H1 (cell line): Measurements from ENCODE around the gene OR2T11. TPM values are rescaled to one million over a fixed set of nuclear protein-coding genes. Genes with fewer than 3 reads are reported as not detected.

Experiments used
- CTCF ChIA-PET: fragments of 300-600 bp; sonication (Branson Sonifier 250); formaldehyde crosslinking; loops from one replicate; lab custom pipeline; 2021; ENCODE audit not compliant: partially characterized antibody; lab: Charles Lee
- POLR2A ChIA-PET: fragments of 300-600 bp; sonication (Branson Sonifier 250); formaldehyde crosslinking; loops from one replicate; lab custom pipeline; 2021; ENCODE audit warnings: inconsistent platforms; ENCODE audit not compliant: partially characterized antibody; lab: Charles Lee
- DNase-seq, 2 experiments: peaks; one replicate each; pipeline versions ENCODE4 v3.0.0 to v3.0.0-alpha.2; 2010 to 2022; ENCODE audit warnings: low spot score in 2 of 2, low read depth in 1 of 2, mixed read lengths in 1 of 2
- FAIRE-seq: peaks from 2 replicates; lab custom pipeline; 2011; peaks lifted over from hg19 to GRCh38; lab: Jason Lieb, UNC
- H2AFZ ChIP-seq: 2 replicates; pipeline ENCODE4 v1.8.1; 2012; ENCODE audit warnings: low read length, inconsistent platforms
- H2AK5ac ChIP-seq: 2 replicates; pipeline ENCODE4 v1.6.1; 2013; ENCODE audit warnings: low read depth, low read length
- H2BK120ac ChIP-seq: replicated peaks from 2 replicates; pipeline ENCODE3; 2013; ENCODE audit warnings: low read depth, low read length, inconsistent platforms
- H2BK12ac ChIP-seq: 2 replicates; pipeline ENCODE4 v1.6.1; 2013; ENCODE audit warnings: low read depth, low read length
- H2BK15ac ChIP-seq: 2 replicates; pipeline ENCODE4 v1.6.1; 2013; ENCODE audit warnings: low read length
- H2BK20ac ChIP-seq: 2 replicates; pipeline ENCODE4 v1.6.1; 2013; ENCODE audit warnings: low read length
- H2BK5ac ChIP-seq: 2 replicates; pipeline ENCODE4 v1.6.1; 2013; ENCODE audit warnings: low read depth, low read length
- H3K14ac ChIP-seq: 2 replicates; pipeline ENCODE4 v1.6.1; 2013; ENCODE audit warnings: inconsistent platforms; ENCODE audit not compliant: insufficient read length
- H3K18ac ChIP-seq: 2 replicates; pipeline ENCODE4 v1.6.1; 2013; ENCODE audit warnings: low read length; ENCODE audit errors: extremely low read depth
- H3K23ac ChIP-seq: 2 replicates; pipeline ENCODE4 v1.6.1; 2013; ENCODE audit warnings: inconsistent platforms; ENCODE audit not compliant: insufficient read length
- H3K23me2 ChIP-seq: 2 replicates; pipeline ENCODE4 v1.6.1; 2013; ENCODE audit warnings: low read depth, low read length
- H3K27ac ChIP-seq: 2 replicates; pipeline ENCODE4 v1.6.1; 2011; ENCODE audit warnings: low read depth, low read length, inconsistent platforms
- H3K27me3 ChIP-seq, 4 experiments: replicated peaks in 1 of 4; 1 replicate in 1 of 4; 2 replicates in 3 of 4; pipeline versions ENCODE4 v1.6.1 to v1.8.1; 2011 to 2013; ENCODE audit warnings: low read length in 3 of 4, mild to moderate bottlenecking in 3 of 4, inconsistent platforms in 2 of 4, mixed read lengths in 2 of 4, moderate library complexity in 1 of 4; ENCODE audit not compliant: control insufficient read depth in 3 of 4, insufficient read depth in 3 of 4; ENCODE audit errors: extremely low read depth in 1 of 4
- H3K36me3 ChIP-seq, 4 experiments: 2 replicates each; pipeline versions ENCODE4 v1.6.1 to v1.8.1; 2011 to 2013; ENCODE audit warnings: mild to moderate bottlenecking in 4 of 4, low read length in 3 of 4, moderate library complexity in 2 of 4, control low read depth in 1 of 4, inconsistent platforms in 1 of 4; ENCODE audit not compliant: insufficient read depth in 4 of 4, control insufficient read depth in 2 of 4
- H3K4ac ChIP-seq: replicated peaks from 2 replicates; pipeline ENCODE3; 2013; ENCODE audit warnings: low read length, low read depth, mixed read lengths, inconsistent platforms; ENCODE audit not compliant: insufficient read length
- H3K4me1 ChIP-seq, 4 experiments: replicated peaks in 1 of 4; 1 replicate in 1 of 4; 2 replicates in 3 of 4; pipeline versions ENCODE4 v1.6.1 to v1.8.1; 2011 to 2013; ENCODE audit warnings: low read length in 3 of 4, inconsistent platforms in 2 of 4, mixed read lengths in 1 of 4; ENCODE audit not compliant: insufficient read depth in 4 of 4, control insufficient read depth in 3 of 4
- H3K4me2 ChIP-seq, 2 experiments: 2 replicates each; pipeline versions ENCODE4 v1.6.1 to v1.8.1; 2011 to 2013; ENCODE audit warnings: low read depth in 2 of 2, low read length in 2 of 2, control low read depth in 1 of 2, inconsistent platforms in 1 of 2, mild to moderate bottlenecking in 1 of 2; ENCODE audit not compliant: insufficient read depth in 1 of 2
- H3K4me3 ChIP-seq, 4 experiments: fragments of 200-600, 300-600 bp in 1 of 4; sonication (generic), shearing (Covaris generic), sonication (Bioruptor Twin) in 1 of 4; 2 replicates each; pipeline versions ENCODE4 v1.5.1 to v1.8.1; 2011 to 2016; ENCODE audit warnings: low read length in 4 of 4, low read depth in 3 of 4, control low read depth in 2 of 4, inconsistent platforms in 2 of 4, mild to moderate bottlenecking in 2 of 4, mixed read lengths in 1 of 4, moderate library complexity in 1 of 4; ENCODE audit not compliant: insufficient read depth in 2 of 4; ENCODE audit errors: extremely low read depth in 1 of 4
- H3K56ac ChIP-seq: replicated peaks from 2 replicates; pipeline ENCODE3; 2013; ENCODE audit warnings: low read depth, mild to moderate bottlenecking, mixed read lengths, low read length, inconsistent platforms; ENCODE audit not compliant: insufficient read length
- H3K79me1 ChIP-seq: 2 replicates; pipeline ENCODE4 v1.6.1; 2013; ENCODE audit warnings: low read depth, low read length, control low read depth
- H3K79me2 ChIP-seq, 2 experiments: 2 replicates each; pipeline versions ENCODE4 v1.6.1 to v1.8.1; 2012 to 2013; ENCODE audit warnings: low read length in 2 of 2, mild to moderate bottlenecking in 2 of 2, inconsistent platforms in 1 of 2; ENCODE audit not compliant: insufficient read depth in 2 of 2, control insufficient read depth in 1 of 2
- H3K9ac ChIP-seq, 4 experiments: replicated peaks in 1 of 4; 1 replicate in 1 of 4; 2 replicates in 3 of 4; pipeline versions ENCODE4 v1.6.1 to v1.8.1; 2011 to 2013; ENCODE audit warnings: low read depth in 3 of 4, low read length in 3 of 4, control low read depth in 2 of 4, mild to moderate bottlenecking in 2 of 4, moderate library complexity in 2 of 4, inconsistent platforms in 1 of 4; ENCODE audit errors: extremely low read depth in 1 of 4
- H3K9me3 ChIP-seq, 2 experiments: 2 replicates each; pipeline versions ENCODE4 v1.6.1 to v1.8.1; 2012 to 2013; ENCODE audit warnings: mild to moderate bottlenecking in 2 of 2, moderate library complexity in 2 of 2, control low read depth in 1 of 2, inconsistent platforms in 1 of 2, low read depth in 1 of 2, low read length in 1 of 2, mixed read lengths in 1 of 2; ENCODE audit not compliant: insufficient read depth in 2 of 2
- H4K20me1 ChIP-seq, 2 experiments: replicated peaks in 1 of 2; 2 replicates each; pipeline versions ENCODE3 to v1.8.1; 2011 to 2013; ENCODE audit warnings: inconsistent platforms in 2 of 2, low read length in 2 of 2, mild to moderate bottlenecking in 1 of 2; ENCODE audit not compliant: insufficient read depth in 2 of 2, control insufficient read depth in 1 of 2
- H4K5ac ChIP-seq: 2 replicates; pipeline ENCODE4 v1.6.1; 2013; ENCODE audit warnings: low read length, low read depth, mixed read lengths, inconsistent platforms; ENCODE audit not compliant: insufficient read length
- H4K8ac ChIP-seq: 2 replicates; pipeline ENCODE4 v1.8.0; 2013; ENCODE audit warnings: mild to moderate bottlenecking, moderate library complexity, low read length, inconsistent platforms; ENCODE audit not compliant: insufficient read depth; ENCODE audit errors: extremely low read depth
- H4K91ac ChIP-seq: replicated peaks from 2 replicates; pipeline ENCODE3; 2013; ENCODE audit warnings: low read length, mixed read lengths, inconsistent platforms; ENCODE audit not compliant: insufficient read length
- SP4 ChIP-seq: IDR thresholded peaks from 2 replicates; pipeline ENCODE4 v1.6.1; 2012; ENCODE audit warnings: low read length, inconsistent platforms
- TAF1 ChIP-seq: IDR thresholded peaks from 2 replicates; pipeline ENCODE4 v1.6.1; 2011; ENCODE audit warnings: mild to moderate bottlenecking, low read depth, low read length
- WGBS, 2 experiments: shearing (Covaris generic) in 1 of 2; methylation state at CpG; one replicate each; pipeline versions ENCODE4 v1.1.6 to v1.1.7; 2013 to 2015; ENCODE audit warnings: low lambda C conversion rate in 2 of 2, mixed read lengths in 2 of 2, inconsistent platforms in 1 of 2, low coverage in 1 of 2, missing lambda C conversion rate in 1 of 2; ENCODE audit not compliant: insufficient replicate concordance in 2 of 2, insufficient coverage in 1 of 2, insufficient read length in 1 of 2; ENCODE audit errors: extremely low coverage in 1 of 2, missing lambda C conversion rate in 1 of 2; 5-methylcytosine and 5-hydroxymethylcytosine counted together
- polyA plus RNA-seq, 7 experiments: library from polyadenylated mRNA; depleted of rRNA in 3 of 7; stranded (reverse) in 5 of 7; unstranded in 2 of 7; fragments of >200 nt in 5 of 7; fragments of 200-250 nt in 2 of 7; gene quantifications; 1 replicate in 5 of 7; 2 replicates in 1 of 7; 4 replicates in 1 of 7; pipeline versions ENCODE4 v1.2.1 to v1.2.3, GENCODE V29; 2011 to 2013; ENCODE audit warnings: missing spikeins in 2 of 7, mixed read lengths in 2 of 7
- total RNA-seq: library from RNA; stranded (reverse); fragmentation: NEBNext Ultra II Directional; extraction: Animal tissue kit (Norgen Biotek cat#: 25700); gene quantifications from 2 replicates; pipeline ENCODE4 v1.2.1, GENCODE V29; 2021

OR2T11 gene
- total and polyA plus RNA-seq, 2 of the 8 experiments (the other 6 are each of a cell fraction or from before 2014, with no cell fraction given): not detected

- Histone ChIP-seq H3K9me3 (peaks cover 66 to 82% of the 10 kb centered on the region in 2 experiments), H3K36me3 (no peaks in the 10 kb centered on the region)
- no peak for TF ChIP-seq SP4
- no peak for TF ChIP-seq TAF1
- TF ChIP-seq, all 59 proteins: peak for 0
- Histone ChIP-seq H2BK15ac (no peak overlapping the region), H3K4me1 (no peaks in the 10 kb centered on the region), H4K91ac (no peak overlapping the region), H3K27me3 (no peaks in the 10 kb centered on the region), H3K4me3 (no peak overlapping the region), H3K4me2 (no peak overlapping the region), H2BK12ac (no peak overlapping the region), H2BK120ac (no peak overlapping the region), H2BK5ac (no peak overlapping the region), H2BK20ac (no peak overlapping the region), H3K9ac (no peak overlapping the region), H4K5ac (no peak overlapping the region), H2AK5ac (no peak overlapping the region), H3K56ac (no peak overlapping the region), H4K8ac (no peak overlapping the region), H4K20me1 (no peaks in the 10 kb centered on the region), H3K18ac (no peak overlapping the region), H3K27ac (no peak overlapping the region), H2AFZ (no peak overlapping the region), H3K23me2 (no peaks in the 10 kb centered on the region), H3K79me2 (no peaks in the 10 kb centered on the region), H3K23ac (no peak overlapping the region), H3K4ac (no peak overlapping the region), H3K79me1 (no peaks in the 10 kb centered on the region), H3K14ac (no peak overlapping the region)
- DNase-seq (no peak), FAIRE-seq (no peak)
- CTCF ChIA-PET: no interaction called here
- POLR2A ChIA-PET: interaction anchor here (0.8 kb wide), 1 partner anchor 196 kb away, joined by 3 read pairs; no protein-coding TSS in a partner anchor
- 53% methylated on average over 4 of the region's 4 CpGs; no CpG with 5 or more reads in 1 of the 2 experiments for WGBS, 2 experiments
Measured at GRCh38 chr1:248625166-248625565, 9.7 kb downstream of the OR2T11 start.
